Osteocyte (in vitro differentiated cells): ENCODE data around the gene TNFRSF1B. TPM values are rescaled to one million over a fixed set of nuclear protein-coding genes. Genes with fewer than 3 reads are reported as not detected.
A peak's percentile ranks its signal among the peaks of the same experiment; 100 is the strongest.
"Not testable (repeated sequence)": the region's sequence is repeated elsewhere in the genome, so short reads cannot be mapped to it uniquely, and the experiment has no call there.

Source experiments
- DNase-seq: peaks from one replicate; pipeline ENCODE4 v3.0.0; 2021; ENCODE audit warnings: mixed read lengths; ENCODE audit not compliant: unreplicated experiment; ENCODE audit errors: extremely low spot score
- H3K27ac Mint-ChIP-seq: one replicate; pipeline ENCODE4 v1.8.0; 2021; ENCODE audit warnings: mild to moderate bottlenecking, mixed read lengths; ENCODE audit not compliant: unreplicated experiment
- H3K27me3 Mint-ChIP-seq: one replicate; pipeline ENCODE4 v1.8.0; 2021; ENCODE audit warnings: mixed read lengths; ENCODE audit not compliant: unreplicated experiment
- H3K36me3 Mint-ChIP-seq: one replicate; pipeline ENCODE4 v1.8.0; 2021; ENCODE audit warnings: mixed read lengths; ENCODE audit not compliant: unreplicated experiment
- H3K4me1 Mint-ChIP-seq: one replicate; pipeline ENCODE4 v1.8.0; 2021; ENCODE audit warnings: mixed read lengths; ENCODE audit not compliant: unreplicated experiment
- H3K4me3 Mint-ChIP-seq: one replicate; pipeline ENCODE4 v1.8.0; 2021; ENCODE audit warnings: mild to moderate bottlenecking, moderate library complexity, mixed read lengths; ENCODE audit not compliant: unreplicated experiment
- H3K9me3 Mint-ChIP-seq: one replicate; pipeline ENCODE4 v1.8.0; 2021; ENCODE audit warnings: mixed read lengths; ENCODE audit not compliant: unreplicated experiment
- CTCF ChIP-seq: fragments of 200-600 bp; sonication (generic); IDR thresholded peaks from 2 replicates; pipeline ENCODE4 v1.5.0; 2021; ENCODE audit warnings: antibody characterized with exemption, mild to moderate bottlenecking, moderate library complexity
- total RNA-seq: library from RNA; stranded (reverse); gene quantifications from 2 replicates; pipeline ENCODE4 v1.2.1, GENCODE V29; 2021

TNFRSF1B gene
- total RNA-seq, 1 donor from 2014 or later = 7.4 TPM

- no peak for DNase-seq
- TF ChIP-seq CTCF = no peak
- H3K36me3 Mint-ChIP-seq = no peaks in the 10 kb centered on the region
- peaks cover 53% of the 10 kb centered on the region for H3K27me3 Mint-ChIP-seq
- no peak overlapping the region for H3K27ac Mint-ChIP-seq
- H3K4me1 Mint-ChIP-seq = no peaks in the 10 kb centered on the region
- no peaks in the 10 kb centered on the region for H3K9me3 Mint-ChIP-seq
- no peak overlapping the region for H3K4me3 Mint-ChIP-seq
Observed at GRCh38 chr1:12219800-12220199, 53.0 kb downstream of the TNFRSF1B start.

- DNase-seq = no peak
Observed at GRCh38 chr1:12220890-12221289, 54.1 kb downstream of the TNFRSF1B start.

GRCh38 chr1:12222700-12223099, 55.9 kb downstream of the TNFRSF1B start:
- not testable (repeated sequence) for H3K4me3 Mint-ChIP-seq, DNase-seq, H3K9me3 Mint-ChIP-seq, H3K27ac Mint-ChIP-seq, H3K4me1 Mint-ChIP-seq, H3K36me3 Mint-ChIP-seq
- H3K27me3 Mint-ChIP-seq = peaks cover 36% of the 10 kb centered on the region

More at GRCh38 chr1:12220890-12221289, 54.1 kb downstream of the TNFRSF1B start:
- no peaks in the 10 kb centered on the region for H3K36me3 Mint-ChIP-seq
- no peaks in the 10 kb centered on the region for H3K4me1 Mint-ChIP-seq
- H3K27ac Mint-ChIP-seq = no peak overlapping the region
- no peak for TF ChIP-seq CTCF
- no peak overlapping the region for H3K4me3 Mint-ChIP-seq
- H3K27me3 Mint-ChIP-seq = peaks cover 44% of the 10 kb centered on the region
- no peaks in the 10 kb centered on the region for H3K9me3 Mint-ChIP-seq

GRCh38 chr1:12224092-12224491, 57.3 kb downstream of the TNFRSF1B start:
- H3K9me3 Mint-ChIP-seq, H3K27ac Mint-ChIP-seq, H3K36me3 Mint-ChIP-seq, H3K4me3 Mint-ChIP-seq, DNase-seq, H3K4me1 Mint-ChIP-seq: not testable (repeated sequence)
- H3K27me3 Mint-ChIP-seq = peaks cover 35% of the 10 kb centered on the region

GRCh38 chr1:12228979-12229378, 62.2 kb downstream of the TNFRSF1B start:
- Mint-ChIP-seq H3K4me3 (peak overlapping the region; percentile 32), H3K36me3 (no peaks in the 10 kb centered on the region), H3K27ac (no peak overlapping the region), H3K27me3 (peaks cover 14% of the 10 kb centered on the region), H3K9me3 (no peaks in the 10 kb centered on the region), H3K4me1 (peaks cover 13% of the 10 kb centered on the region)
- no peak for DNase-seq
- no peak for TF ChIP-seq CTCF

GRCh38 chr1:12229386-12229834, 62.6 kb downstream of the TNFRSF1B start:
- H3K36me3 Mint-ChIP-seq = peaks cover 2% of the 10 kb centered on the region
- peaks cover 13% of the 10 kb centered on the region for H3K4me1 Mint-ChIP-seq
- no peak for TF ChIP-seq CTCF
- peaks cover 12% of the 10 kb centered on the region for H3K27me3 Mint-ChIP-seq
- no peaks in the 10 kb centered on the region for H3K9me3 Mint-ChIP-seq
- DNase-seq = no peak
- H3K4me3 Mint-ChIP-seq = peak overlapping the region; percentile 32
- H3K27ac Mint-ChIP-seq = no peak overlapping the region
